ENCODE results near the gene MED12L.
"Not testable (repeated sequence)": the region's sequence is repeated elsewhere in the genome, so short reads cannot be mapped to it uniquely, and the experiment has no call there.

The MED12L gene

GRCh38 chr3:151346292-151346691 lies 260.8 kb downstream of the MED12L start:
- DNase-seq = no peak

GRCh38 chr3:151347432-151347831 lies 262.0 kb downstream of the MED12L start:
- no peak for DNase-seq

GRCh38 chr3:151350656-151351055 lies 265.2 kb downstream of the MED12L start:
- no peak for DNase-seq

- no peak for DNase-seq
Measured at GRCh38 chr3:151351219-151351618, 265.8 kb downstream of the MED12L start.

GRCh38 chr3:151351648-151352047 lies 266.2 kb downstream of the MED12L start:
- no peak for DNase-seq

- no peak for DNase-seq
Measured at GRCh38 chr3:151356794-151357462, 271.5 kb downstream of the MED12L start.

GRCh38 chr3:151357463-151357850 lies 272.0 kb downstream of the MED12L start:
- DNase-seq = no peak

GRCh38 chr3:151362751-151363174 lies 277.3 kb downstream of the MED12L start:
- no peak for DNase-seq

- no peak for DNase-seq
Measured at GRCh38 chr3:151366993-151367392, 281.5 kb downstream of the MED12L start.

- DNase-seq = no peak
Measured at GRCh38 chr3:151367448-151367847, 282.0 kb downstream of the MED12L start.

- no peak for DNase-seq
Measured at GRCh38 chr3:151371526-151371925, 286.1 kb downstream of the MED12L start.

GRCh38 chr3:151372063-151372820 lies 286.8 kb downstream of the MED12L start:
- DNase-seq = no peak

- DNase-seq = no peak
Measured at GRCh38 chr3:151377768-151378385, 292.4 kb downstream of the MED12L start.

- peak; percentile 11 for DNase-seq
Measured at GRCh38 chr3:151379083-151379734, 293.7 kb downstream of the MED12L start.

GRCh38 chr3:151382671-151383070 lies 297.2 kb downstream of the MED12L start:
- DNase-seq = no peak

GRCh38 chr3:151383111-151383510 lies 297.6 kb downstream of the MED12L start:
- DNase-seq = no peak

GRCh38 chr3:151383956-151384355 lies 298.5 kb downstream of the MED12L start:
- no peak for DNase-seq

- DNase-seq = no peak
Measured at GRCh38 chr3:151384741-151385174, 299.3 kb downstream of the MED12L start, which contains the start of gene P2RY12. TSS of gene P2RY12 (minus strand) at chr3:151384753. CDS start at chr3:151338845, 45,908 bp downstream.

GRCh38 chr3:151386056-151386455 lies 300.6 kb downstream of the MED12L start:
- DNase-seq = no peak

- DNase-seq = no peak
Measured at GRCh38 chr3:151387432-151387831, 302.0 kb downstream of the MED12L start.

- DNase-seq = no peak
Measured at GRCh38 chr3:151387842-151388241, 302.4 kb downstream of the MED12L start.

- DNase-seq = no peak
Measured at GRCh38 chr3:151391720-151392119, 306.3 kb downstream of the MED12L start.

GRCh38 chr3:151392191-151392590 lies 306.7 kb downstream of the MED12L start:
- not testable (repeated sequence) for DNase-seq

Measured in NCI-H1694 treated with DMSO at 0.1 percent for 48 hours (cell line).